Measurements from ENCODE around the gene RIN2.

- TF ChIP-seq CTCF (IDR thresholded peaks at IDR 0.05; ENCODE audit: insufficient read depth, low read depth, low read length) (no peak), EZH2 (IDR thresholded peaks at IDR 0.05; ENCODE audit: insufficient read depth, low read length) (no peak)
These were observed 18.7 kb upstream of the RIN2 start for GRCh38 chr20:19739351-19739750.

Data from astrocyte (in vitro differentiated cells and primary cell).